Measurements from ENCODE around the gene DBR1. TPM values are rescaled to one million over a fixed set of nuclear protein-coding genes. Genes with fewer than 3 reads are reported as not detected.

DBR1 gene
- total and polyA plus RNA-seq, 2 of the 13 experiments (the other 11 are each of a cell fraction or from before 2014, with no cell fraction given), result 6.4 to 16.7 TPM

GRCh38 chr3:138174421-138175131 lies at the start of gene DBR1 (continued):
- TF ChIP-seq ZMYM4 (CRISPR knock-in tag; IDR thresholded peaks at IDR 0.05) (peak; percentile 75), ZNF792 (CRISPR knock-in tag; IDR thresholded peaks at IDR 0.05) (peak; percentile 51; the same call in 1 of the 2 replicates), ZFX (CRISPR knock-in tag; IDR thresholded peaks at IDR 0.05; ENCODE audit: low read depth) (peak; percentile 94), SSRP1 (CRISPR knock-in tag; IDR thresholded peaks at IDR 0.05) (no peak), DR1 (CRISPR knock-in tag; IDR thresholded peaks at IDR 0.05) (peak; percentile 59; the same call in 1 of the 2 replicates), ZNF331 (CRISPR knock-in tag; IDR thresholded peaks at IDR 0.05) (peak; percentile 12; the same call in 1 of the 2 replicates), ZNF232 (CRISPR knock-in tag; IDR thresholded peaks at IDR 0.05; ENCODE audit: borderline replicate concordance) (peak; percentile 67; the same call in 1 of the 2 replicates), ZNF615 (CRISPR knock-in tag; IDR thresholded peaks at IDR 0.05; ENCODE audit: borderline replicate concordance) (no peak), ZNF292 (CRISPR knock-in tag; IDR thresholded peaks at IDR 0.05; ENCODE audit: borderline replicate concordance, low read depth) (peak; percentile 69; the same call in 1 of the 2 replicates), PRPF4 (IDR thresholded peaks at IDR 0.05; ENCODE audit: low read depth, low read length, poor library complexity, severe bottlenecking) (no peak), ZNF619 (CRISPR knock-in tag; IDR thresholded peaks at IDR 0.05) (no peak), ZNF768 (CRISPR knock-in tag; IDR thresholded peaks at IDR 0.05) (peak; percentile 98), ERF (CRISPR knock-in tag; IDR thresholded peaks at IDR 0.05) (peak; percentile 61; the same call in 1 of the 2 replicates), ZNF790 (CRISPR knock-in tag; IDR thresholded peaks at IDR 0.05; ENCODE audit: borderline replicate concordance) (no peak), RFXAP (CRISPR knock-in tag; IDR thresholded peaks at IDR 0.05; ENCODE audit: borderline replicate concordance) (0 out of 2 replicates have a peak, but pooled peaks have one; percentile 35), TMF1 (CRISPR knock-in tag; IDR thresholded peaks at IDR 0.05; ENCODE audit: low read depth) (no peak), TCF7L2 (IDR thresholded peaks at IDR 0.05; ENCODE audit: low read depth, low read length) (no peak), CHD2 (IDR thresholded peaks at IDR 0.05; ENCODE audit: low read depth, low read length) (peak; percentile 97), ATF6 (CRISPR knock-in tag; conservative IDR thresholded peaks at IDR 0.05) (0 out of 2 replicates have a peak, but pooled peaks have one; percentile 32), ZNF562 (CRISPR knock-in tag; IDR thresholded peaks at IDR 0.05; ENCODE audit: borderline replicate concordance) (no peak)
- TF ChIP-seq, protein P1, sequence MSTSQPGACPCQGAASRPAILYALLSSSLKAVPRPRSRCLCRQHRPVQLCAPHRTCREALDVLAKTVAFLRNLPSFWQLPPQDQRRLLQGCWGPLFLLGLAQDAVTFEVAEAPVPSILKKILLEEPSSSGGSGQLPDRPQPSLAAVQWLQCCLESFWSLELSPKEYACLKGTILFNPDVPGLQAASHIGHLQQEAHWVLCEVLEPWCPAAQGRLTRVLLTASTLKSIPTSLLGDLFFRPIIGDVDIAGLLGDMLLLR (CRISPR knock-in tag; IDR thresholded peaks at IDR 0.05), result 0 out of 2 replicates have a peak, but pooled peaks have one; percentile 41
- TF ChIP-seq, protein P2, sequence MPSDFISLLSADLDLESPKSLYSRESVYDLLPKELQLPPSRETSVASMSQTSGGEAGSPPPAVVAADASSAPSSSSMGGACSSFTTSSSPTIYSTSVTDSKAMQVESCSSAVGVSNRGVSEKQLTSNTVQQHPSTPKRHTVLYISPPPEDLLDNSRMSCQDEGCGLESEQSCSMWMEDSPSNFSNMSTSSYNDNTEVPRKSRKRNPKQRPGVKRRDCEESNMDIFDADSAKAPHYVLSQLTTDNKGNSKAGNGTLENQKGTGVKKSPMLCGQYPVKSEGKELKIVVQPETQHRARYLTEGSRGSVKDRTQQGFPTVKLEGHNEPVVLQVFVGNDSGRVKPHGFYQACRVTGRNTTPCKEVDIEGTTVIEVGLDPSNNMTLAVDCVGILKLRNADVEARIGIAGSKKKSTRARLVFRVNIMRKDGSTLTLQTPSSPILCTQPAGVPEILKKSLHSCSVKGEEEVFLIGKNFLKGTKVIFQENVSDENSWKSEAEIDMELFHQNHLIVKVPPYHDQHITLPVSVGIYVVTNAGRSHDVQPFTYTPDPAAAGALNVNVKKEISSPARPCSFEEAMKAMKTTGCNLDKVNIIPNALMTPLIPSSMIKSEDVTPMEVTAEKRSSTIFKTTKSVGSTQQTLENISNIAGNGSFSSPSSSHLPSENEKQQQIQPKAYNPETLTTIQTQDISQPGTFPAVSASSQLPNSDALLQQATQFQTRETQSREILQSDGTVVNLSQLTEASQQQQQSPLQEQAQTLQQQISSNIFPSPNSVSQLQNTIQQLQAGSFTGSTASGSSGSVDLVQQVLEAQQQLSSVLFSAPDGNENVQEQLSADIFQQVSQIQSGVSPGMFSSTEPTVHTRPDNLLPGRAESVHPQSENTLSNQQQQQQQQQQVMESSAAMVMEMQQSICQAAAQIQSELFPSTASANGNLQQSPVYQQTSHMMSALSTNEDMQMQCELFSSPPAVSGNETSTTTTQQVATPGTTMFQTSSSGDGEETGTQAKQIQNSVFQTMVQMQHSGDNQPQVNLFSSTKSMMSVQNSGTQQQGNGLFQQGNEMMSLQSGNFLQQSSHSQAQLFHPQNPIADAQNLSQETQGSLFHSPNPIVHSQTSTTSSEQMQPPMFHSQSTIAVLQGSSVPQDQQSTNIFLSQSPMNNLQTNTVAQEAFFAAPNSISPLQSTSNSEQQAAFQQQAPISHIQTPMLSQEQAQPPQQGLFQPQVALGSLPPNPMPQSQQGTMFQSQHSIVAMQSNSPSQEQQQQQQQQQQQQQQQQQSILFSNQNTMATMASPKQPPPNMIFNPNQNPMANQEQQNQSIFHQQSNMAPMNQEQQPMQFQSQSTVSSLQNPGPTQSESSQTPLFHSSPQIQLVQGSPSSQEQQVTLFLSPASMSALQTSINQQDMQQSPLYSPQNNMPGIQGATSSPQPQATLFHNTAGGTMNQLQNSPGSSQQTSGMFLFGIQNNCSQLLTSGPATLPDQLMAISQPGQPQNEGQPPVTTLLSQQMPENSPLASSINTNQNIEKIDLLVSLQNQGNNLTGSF (CRISPR knock-in tag; IDR thresholded peaks at IDR 0.05), result 0 out of 2 replicates have a peak, but pooled peaks have one; percentile 36
